ENCODE results near the gene C6orf132.

C6orf132 gene

DNA sequence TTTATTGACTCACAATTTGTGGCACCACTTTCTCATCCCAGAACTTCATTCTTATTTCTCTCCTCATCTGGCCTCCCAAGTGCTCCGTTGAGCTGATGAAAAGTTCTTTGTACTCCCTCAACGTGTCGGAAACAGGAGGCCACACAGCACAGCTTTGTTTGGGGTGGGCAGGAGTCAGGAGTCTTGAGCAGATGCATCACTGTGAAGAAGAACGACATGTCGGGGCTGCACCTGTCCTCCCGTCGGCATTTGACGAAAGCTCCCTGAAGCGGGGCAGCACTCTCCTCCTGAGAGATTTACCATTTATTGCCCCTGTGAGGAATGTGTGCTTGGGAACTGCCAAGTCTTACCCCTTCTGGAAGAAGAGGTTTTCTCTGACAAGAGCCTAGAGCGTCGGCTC, 64.0 kb downstream of the C6orf132 start:
- DNase-seq (ENCODE audit: low read depth), result no peak

DNA sequence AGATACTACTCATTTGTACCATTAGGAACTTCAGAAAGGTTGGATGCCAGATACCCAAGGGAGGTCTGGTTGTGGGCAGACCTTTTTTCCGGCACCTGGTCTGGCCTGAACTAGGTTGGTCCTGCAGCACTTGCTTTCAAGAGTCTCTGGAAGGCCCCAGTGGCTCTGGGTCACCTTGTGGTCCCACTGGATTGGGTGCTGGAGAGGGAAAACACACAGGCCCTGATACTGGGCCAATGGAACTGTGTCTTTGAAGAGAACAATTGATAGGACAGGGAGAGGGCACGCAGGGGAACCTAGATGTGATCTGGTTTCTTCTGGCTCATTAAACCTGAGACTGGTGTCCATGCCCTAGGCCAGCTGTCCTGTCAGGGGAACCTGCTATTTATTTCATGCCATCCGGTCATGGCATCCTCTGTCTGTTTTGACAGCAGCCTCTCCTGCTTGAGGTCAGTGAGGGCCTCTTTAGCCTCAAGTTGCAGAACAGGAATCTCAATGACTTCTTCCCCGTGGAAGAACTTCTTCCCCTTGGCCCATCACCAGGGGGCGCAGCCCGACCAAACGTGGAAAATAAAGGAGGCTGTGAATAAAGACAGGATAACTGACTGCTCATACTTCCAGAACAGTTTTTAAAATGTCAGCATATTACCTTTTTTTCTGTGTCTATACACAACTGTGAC, 67.1 kb downstream of the C6orf132 start:
- peak; percentile 35 for DNase-seq (ENCODE audit: low read depth)

DNA sequence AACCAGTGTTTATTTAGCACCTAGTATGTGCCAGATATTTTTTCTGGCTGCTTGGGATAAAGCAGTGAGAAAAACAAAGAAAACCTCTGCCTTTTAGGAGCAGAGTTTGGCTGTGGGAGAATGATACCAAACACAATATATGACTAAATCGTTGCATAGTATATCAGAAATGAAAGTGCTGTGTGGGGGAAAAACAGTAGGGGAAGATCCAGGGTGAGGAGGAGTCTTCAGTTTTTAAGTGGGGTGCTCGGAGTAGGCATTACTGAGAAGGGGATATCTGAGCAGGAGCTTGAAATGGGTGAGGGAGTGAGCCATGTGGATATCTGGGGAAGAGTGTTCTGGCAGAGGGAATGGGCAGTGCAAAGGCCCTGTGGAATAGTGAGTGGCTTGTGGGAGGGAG, 69.1 kb downstream of the C6orf132 start:
- DNase-seq (ENCODE audit: low read depth), result no peak

DNA sequence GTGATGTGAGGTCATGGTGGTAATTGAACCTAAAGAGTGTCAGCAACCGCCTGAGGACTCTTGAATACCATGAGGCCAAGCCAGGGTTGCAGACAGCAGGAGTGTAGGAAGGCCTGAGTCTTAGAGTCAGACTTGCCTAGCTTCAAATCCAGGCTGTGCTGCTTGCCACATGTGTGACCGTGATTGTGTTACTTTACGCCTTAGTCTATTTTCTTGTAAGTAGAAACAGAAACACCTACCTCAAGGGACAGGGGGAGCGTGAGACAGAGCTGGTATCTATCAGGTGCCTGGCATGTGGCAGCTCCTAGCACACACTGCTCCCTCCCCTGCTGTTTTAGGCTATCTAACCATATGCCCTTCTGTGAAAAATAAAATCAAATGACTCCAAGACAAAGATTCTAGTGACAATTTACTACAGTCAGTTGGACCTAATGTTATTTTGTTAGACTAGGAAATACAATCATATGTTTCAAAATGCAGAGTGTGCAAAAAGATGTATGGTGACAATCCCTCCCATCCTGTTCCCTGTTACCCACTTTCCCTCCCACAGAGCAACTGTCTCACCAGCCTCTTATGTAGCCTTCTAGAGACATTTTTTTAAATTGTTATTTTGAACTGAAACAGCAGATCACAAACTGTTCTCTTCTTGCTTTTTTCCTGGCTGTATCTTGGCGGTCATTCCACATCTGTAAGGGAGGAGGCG, 70.4 kb downstream of the C6orf132 start:
- DNase-seq (ENCODE audit: low read depth), result no peak

DNA sequence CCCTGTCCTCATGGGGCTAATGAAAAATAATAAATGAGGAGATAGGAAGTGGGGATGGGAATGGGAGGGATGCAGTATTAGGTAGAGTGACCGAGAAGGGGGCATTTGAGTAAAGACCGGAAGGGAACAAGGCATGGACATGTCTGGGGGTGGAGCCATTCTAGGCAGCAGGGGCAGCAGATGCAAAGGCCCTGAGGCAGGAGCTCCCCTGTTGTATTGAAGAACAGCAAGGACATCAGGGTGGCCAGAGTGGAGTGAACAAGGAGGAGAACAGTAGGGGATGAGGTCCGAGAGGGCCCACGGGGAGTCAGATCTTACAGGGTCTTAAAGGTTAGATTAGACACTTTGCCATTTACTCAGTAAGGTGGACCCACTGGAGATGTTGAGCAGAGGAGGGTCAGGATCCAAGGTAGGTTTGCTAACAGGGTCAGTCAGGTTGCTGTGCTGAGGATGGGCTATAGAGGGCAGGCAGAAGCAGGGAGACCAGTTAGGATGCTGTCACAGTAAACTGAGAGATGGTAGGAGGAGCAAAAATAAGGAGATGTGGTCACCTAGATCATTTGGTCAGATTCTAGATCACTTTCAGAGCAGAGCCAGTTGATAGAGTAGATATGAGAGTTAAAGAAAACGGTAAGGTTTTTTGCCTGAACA, 73.4 kb downstream of the C6orf132 start:
- DNase-seq (ENCODE audit: low read depth), result no peak

DNA sequence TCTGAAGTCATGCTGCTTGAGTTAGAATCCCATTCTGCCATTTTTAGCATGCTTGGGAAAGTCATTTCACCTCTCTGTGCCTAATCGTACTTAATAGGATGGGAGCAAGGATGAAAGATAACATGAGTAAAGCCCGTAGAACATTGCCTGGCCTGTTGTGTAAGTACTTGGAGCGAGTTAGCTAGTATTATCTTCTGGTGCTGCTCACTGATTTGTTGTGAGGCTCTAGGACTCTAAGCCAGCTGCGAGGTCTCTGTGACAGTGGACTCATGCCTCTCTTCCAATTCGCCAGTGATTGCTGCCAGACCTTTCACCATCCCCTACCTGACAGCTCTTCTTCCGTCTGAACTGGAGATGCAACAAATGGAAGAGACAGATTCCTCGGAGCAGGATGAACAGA, 74.2 kb downstream of the C6orf132 start:
- DNase-seq (ENCODE audit: low read depth), result no peak

DNA sequence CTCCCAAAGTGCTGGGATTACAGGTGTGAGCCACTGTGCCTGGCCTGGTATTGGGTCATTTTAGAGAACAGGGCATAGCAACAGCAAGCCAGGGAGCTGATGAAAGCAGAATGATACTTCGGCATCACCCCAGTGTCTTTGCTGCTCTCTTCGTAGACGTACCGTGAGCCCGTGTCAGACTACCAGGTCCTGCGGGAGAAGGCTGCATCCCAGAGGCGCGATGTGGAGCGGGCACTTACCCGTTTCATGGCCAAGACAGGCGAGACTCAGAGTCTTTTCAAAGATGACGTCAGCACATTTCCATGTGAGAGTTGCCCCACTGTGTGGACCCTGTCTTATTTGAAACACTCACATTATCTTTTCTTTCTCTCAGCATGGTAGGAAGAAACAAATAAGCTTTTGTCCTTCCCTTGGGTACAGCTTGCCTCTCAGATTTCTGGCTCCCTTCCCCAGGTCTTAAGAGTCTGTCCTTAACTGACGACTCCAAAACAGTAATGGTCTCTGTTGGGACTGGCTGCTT, 76.2 kb downstream of the C6orf132 start:
- no peak for DNase-seq (ENCODE audit: low read depth)

DNA sequence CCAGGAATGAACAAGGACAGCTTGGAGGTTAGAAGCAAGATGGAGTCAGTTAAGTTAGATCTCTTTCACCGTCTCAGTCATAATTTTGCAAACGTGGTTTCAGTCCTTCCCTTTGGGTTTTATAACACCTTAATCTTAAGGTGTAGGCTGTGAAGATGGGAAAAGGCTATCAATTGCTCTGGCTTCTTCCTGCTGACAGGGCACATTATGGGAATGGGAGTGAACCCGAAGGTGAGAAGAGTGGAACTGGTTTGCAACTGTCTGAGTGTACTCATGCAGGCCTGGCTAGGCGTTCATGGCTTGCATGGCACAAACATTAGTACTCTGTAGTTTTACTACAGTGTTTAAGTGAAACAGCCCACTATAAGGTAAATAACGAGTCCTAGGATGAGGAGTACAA, 82.7 kb downstream of the C6orf132 start:
- DNase-seq (ENCODE audit: low read depth), result no peak

DNA sequence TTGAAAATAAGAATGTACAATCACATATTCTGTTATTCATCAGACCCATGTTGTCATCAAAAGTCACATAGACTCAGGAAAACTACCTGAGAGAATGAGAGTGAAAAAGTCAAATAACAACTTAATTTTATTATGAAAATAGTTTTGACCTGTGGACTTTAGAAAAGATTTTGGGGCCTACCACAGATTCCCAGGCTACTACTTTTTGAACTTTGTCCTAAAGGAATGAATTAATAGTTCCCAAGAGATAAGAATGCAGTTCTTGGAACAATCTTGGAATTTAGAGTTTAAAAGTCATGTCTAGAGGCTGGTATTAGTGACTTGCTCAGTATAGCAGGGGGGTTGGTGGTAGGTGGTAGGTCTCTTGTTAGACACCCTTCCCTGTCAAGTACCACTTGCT, 88.8 kb downstream of the C6orf132 start:
- DNase-seq (ENCODE audit: low read depth), result no peak

DNA sequence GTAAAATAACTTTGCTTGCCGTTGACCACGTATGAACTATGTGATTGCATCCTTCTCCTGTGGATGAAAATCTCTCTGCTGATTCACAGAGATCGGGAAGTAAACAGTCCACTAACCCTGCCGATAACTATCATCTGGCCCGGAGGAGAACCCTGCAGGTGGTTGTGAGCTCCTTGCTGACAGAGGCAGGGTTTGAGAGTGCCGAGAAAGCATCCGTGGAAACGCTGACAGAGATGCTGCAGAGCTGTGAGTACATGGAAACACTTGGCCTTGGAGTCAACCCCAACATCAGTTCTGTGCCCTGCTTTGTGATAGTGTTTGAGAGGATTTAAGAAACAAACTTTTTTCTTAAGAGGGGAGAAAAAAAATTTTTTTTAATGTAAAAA, 91.2 kb downstream of the C6orf132 start:
- no peak for DNase-seq (ENCODE audit: low read depth)
